ENCODE measurements around the gene PCNA. TPM values are rescaled to one million over a fixed set of nuclear protein-coding genes. Genes with fewer than 3 reads are reported as not detected.
A peak's percentile ranks its signal among the peaks of the same experiment; 100 is the strongest.

PCNA gene
- total and polyA plus RNA-seq, 10 of the 15 experiments (the other 5 are each of a cell fraction or from before 2014, with no cell fraction given), result 389 to 694 (median 540) TPM

DNA sequence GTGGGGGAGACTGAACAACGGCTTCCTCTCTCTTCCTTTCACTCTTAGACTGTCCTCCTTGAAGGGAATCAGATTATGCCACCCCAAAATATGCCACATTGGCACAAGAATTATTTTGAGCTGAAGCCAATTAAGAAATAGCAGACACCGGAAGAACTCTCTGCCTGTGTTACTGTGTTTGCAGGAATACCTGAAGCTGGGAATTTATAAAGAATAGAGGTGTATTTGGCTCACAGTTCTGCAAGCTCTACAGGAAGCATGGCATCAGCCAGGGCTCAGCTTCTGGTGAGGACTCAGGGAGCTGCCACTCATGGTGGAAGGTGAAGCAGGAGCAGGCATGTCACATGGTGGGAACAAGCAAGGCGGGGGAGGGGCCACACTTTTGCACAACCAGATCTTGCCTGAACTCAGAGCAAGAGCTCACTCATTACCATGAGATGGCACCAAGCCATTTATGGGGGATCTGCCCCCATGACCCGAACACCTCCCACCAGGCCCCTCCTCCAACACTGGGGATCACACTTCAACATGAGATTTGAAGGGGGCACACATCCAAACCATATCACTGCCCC is 46.0 kb downstream of the PCNA start (continued):
- TF ChIP-seq ZNF687 (IDR thresholded peaks at IDR 0.05), result peak; percentile 78
- no peak for TF ChIP-seq BMI1 (IDR thresholded peaks at IDR 0.05; ENCODE audit: borderline replicate concordance)
- no peak for TF ChIP-seq USF1 (IDR thresholded peaks at IDR 0.05; ENCODE audit: borderline replicate concordance, extremely low read length, insufficient read depth, low read depth, low read length)
- TF ChIP-seq ZNF207 (IDR thresholded peaks at IDR 0.05; ENCODE audit: borderline replicate concordance), result 0 out of 2 replicates have a peak, but pooled peaks have one; percentile 45
- peak; percentile 79 for TF ChIP-seq RAD51 (IDR thresholded peaks at IDR 0.05)
- TF ChIP-seq SREBF1 (IDR thresholded peaks at IDR 0.05; ENCODE audit: low read length), result no peak
- peak; percentile 82; the same call in 1 of the 2 replicates for TF ChIP-seq ZNF592 (IDR thresholded peaks at IDR 0.05)
